Measurements from ENCODE around the gene SLC22A17.
"Not testable (repeated sequence)": the region's sequence is repeated elsewhere in the genome, so short reads cannot be mapped to it uniquely, and the experiment has no call there.

The SLC22A17 gene

DNA sequence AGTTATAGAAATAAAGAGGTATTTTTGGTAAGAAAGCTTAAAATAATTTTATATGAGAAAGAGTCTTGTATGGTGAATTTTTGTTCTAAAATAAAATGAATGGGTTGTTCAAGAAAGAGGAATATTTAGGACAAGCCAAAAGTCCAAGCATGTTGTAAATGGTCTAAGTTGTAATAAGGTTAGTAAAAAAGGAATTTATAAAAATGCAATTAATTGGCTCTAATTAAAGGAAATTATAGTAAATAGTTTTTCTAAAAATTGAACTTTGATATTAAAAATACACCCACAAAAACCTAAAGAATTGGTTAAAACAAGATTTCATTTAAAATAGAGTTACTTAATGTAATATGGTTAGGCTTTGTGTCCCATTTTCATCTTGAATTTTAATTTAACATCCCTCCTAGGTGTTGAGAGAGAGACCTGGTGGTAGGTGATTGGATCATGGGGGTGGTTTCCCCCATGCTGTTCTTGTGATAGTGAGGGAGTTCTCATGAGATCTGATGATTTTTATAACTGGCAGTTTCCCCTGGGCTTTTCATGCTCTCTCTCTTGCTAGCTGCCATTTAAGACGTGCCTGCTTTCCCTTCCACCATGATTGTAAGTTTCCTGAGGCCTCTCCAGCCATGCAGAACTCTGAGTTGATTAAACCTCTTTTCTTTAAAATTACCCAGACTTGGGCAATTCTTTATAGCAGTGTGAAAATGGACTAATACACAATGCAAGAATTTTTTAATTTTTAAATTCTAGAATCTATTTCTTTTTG is 13.0 kb downstream of the SLC22A17 start:
- no peak for DNase-seq (ENCODE audit: low read depth)

GRCh38 chr14:23335623-23336022 is 17.1 kb downstream of the SLC22A17 start:
- no peak for DNase-seq (ENCODE audit: low read depth)

DNA sequence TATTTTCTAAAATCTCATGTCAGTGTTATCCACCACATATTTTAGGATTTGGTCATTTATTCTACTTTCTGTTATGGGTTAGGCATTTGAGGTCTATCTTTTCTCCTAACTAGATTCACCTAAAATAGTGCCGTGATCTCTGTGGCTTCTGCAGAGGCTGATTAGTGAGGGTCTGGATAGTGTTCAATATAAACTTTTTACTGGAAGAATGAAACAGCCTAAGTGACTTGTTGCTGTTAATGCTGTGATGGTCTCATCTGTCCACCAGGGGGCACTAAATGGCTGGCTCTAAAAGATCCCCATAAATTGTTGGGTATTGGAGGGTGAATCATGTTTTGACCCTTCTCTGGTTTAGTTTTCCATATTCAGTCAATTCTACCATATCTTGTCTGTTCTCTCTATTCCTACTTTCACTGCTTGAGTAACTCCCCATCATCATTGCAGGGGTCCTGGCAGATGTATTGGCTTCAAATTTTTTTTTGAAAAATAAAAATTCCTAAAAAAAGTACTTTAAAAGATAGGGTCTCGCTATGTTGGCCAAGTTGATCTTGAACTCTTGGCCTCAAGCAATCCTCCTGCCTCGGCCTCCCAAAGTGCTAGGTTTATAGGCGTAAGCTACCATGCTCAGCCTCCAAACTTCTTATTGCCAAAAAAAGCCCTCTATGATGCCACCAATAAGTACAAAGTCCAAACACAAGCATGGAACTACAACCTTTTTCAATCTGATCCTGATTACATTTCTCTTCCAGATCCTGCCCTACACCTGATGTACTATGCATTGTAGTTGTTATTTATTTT is 24.5 kb downstream of the SLC22A17 start:
- peak; percentile 78 for DNase-seq (ENCODE audit: low read depth)

DNA sequence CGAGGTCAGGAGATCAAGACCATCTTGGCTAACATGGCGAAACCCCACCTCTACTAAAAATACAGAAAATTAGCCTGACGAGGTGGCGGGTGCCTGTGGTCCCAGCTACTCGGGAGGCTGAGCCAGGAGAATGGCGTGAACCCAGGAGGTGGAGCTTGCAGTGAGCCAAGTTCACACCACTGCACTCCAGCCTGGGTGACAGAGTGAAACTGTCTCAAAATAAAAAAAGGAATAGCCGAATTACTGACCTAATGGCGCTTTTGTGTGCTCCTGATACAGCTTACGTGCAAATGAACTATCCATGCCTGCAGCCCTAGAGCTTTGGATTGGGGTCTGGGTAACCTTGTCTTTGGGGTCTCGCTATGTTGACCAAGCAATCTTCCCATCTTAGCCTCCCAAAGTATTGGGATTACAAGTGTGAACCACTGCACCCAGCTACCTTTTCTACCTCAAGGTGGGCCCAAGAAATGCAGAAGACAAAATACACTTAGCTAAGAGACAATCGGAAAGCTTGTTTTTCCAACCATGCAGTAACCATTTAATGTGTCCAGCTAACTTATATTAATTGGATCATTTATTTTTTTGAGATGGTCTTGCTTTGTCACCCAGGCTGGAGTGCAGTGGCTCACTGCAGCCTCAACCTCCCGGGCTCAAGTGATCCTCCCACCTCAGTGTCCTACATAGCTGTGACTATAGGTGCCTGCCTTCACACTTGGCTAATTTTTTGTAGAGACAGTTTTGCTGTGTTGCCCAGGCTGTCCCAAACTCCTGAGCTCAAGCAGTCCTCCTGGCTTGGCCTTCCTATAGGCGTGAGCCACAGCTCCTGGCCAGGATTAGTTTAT is 26.0 kb downstream of the SLC22A17 start:
- no peak for DNase-seq (ENCODE audit: low read depth)

- DNase-seq (ENCODE audit: low read depth): not testable (repeated sequence)
These were observed 26.9 kb downstream of the SLC22A17 start for GRCh38 chr14:23325746-23326145.

GRCh38 chr14:23324993-23325392 is 27.7 kb downstream of the SLC22A17 start:
- DNase-seq (ENCODE audit: low read depth): no peak

DNA sequence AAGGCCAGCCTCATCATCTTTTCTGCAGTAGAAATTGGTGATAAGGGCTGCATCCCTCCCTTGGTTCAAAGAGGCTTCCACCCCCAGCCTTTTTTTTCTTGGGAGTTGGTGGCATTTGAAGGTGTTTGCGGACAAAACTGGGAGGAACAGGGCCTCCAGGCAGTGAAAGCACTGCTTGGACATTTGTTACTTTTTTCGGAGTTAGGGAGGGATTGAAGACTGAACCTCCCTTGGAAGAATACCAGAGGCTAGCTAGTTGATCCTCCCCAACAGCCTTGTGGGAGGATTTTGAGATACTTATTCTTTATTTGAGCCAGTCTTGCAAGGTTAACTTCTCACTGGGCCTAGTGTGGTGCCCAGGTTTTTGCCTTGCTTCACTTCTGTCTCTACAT is 28.2 kb downstream of the SLC22A17 start:
- DNase-seq (ENCODE audit: low read depth): no peak

- no peak for DNase-seq (ENCODE audit: low read depth)
These were observed 28.7 kb downstream of the SLC22A17 start for GRCh38 chr14:23323838-23324454.

GRCh38 chr14:23322568-23323517 is 29.8 kb downstream of the SLC22A17 start:
- no peak for DNase-seq (ENCODE audit: low read depth)

DNA sequence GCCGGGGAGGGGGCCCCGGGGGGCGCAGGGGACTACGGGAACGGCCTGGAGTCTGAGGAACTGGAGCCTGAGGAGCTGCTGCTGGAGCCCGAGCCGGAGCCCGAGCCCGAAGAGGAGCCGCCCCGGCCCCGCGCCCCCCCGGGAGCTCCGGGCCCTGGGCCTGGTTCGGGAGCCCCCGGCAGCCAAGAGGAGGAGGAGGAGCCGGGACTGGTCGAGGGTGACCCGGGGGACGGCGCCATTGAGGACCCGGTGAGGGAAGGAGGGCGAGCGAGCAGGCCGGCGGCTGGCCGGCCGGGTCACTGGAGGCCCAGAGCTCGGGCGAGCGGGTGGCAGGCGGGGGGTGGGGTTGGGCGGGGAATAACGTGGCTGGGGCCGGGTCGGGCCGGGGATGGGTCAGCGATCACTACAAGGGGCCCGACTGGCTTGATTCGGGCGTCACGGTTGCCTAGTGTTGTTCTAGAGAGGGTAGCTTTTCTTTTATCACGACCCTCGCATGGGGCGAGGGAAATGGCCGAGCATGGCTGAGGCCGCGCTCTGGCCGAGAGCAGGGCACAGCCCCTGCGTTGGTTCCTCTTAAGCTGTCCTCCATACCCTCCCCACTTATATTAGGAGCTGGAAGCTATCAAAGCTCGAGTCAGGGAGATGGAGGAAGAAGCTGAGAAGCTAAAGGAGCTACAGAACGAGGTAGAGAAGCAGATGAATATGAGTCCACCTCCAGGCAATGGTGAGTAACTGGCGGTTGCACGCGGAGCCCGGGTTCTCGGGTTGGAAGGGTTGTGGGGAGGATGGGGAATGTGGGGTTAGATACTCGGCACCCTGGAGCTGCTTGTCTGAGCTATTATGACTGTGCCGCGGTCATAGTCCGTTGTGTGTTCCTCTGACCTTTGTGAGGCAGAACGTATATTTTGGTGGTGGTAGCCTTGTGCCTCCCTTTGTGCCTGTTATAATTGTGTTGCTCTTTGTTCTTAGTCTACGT is 30.8 kb downstream of the SLC22A17 start:
- peak; percentile 74 for DNase-seq (ENCODE audit: low read depth)

DNA sequence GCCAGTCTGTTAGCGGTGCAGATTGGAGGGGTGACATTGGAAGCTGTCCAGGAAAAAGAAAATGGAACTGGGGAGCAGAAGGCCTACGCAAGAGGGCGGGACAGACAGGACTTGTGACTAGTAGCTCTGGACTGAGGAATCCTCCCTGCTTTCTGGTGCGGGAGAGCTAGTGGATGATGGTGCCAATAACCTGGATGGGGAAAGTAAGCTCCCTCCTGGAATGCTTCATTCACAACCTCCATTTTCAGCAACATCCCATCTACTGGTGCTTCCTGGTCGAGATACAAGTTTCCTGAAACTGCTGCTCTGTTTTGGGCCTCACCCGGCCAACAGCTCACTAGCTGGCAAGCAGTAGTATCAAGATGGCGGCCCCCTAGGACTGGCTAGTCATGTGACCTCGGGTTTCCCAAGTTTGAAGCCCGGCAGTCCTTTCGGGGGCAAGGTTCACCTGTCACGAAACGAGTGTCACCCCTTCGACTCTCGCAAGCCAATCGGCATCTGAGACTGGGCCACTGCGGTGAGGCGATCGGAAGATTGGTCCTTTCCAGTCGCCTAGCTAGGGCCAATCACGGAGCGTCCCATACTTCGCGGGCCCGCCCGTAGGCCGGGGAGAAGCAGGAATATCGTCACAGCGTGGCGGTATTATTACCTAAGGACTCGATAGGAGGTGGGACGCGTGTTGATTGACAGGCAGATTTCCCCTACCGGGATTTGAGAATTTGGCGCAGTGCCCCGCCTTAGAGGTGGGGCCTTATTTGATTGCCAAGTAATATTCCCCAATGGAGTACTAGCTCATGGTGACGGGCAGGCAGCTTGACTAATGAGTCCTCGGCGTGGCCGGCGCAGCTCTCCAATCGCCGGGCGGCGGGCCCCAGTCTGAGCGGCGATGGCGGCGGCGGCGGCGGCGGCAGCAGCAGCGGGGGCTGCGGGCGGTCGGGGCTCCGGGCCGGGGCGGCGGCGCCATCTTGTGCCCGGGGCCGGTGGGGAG is 31.8 kb downstream of the SLC22A17 start, which contains the start of gene PABPN1:
TSS of gene PABPN1 (plus strand) at position 874 of the 988 bp plus-strand sequence. CDS start at position 887, 13 bp downstream.
- peak; percentile 100 for DNase-seq (ENCODE audit: low read depth)

DNA sequence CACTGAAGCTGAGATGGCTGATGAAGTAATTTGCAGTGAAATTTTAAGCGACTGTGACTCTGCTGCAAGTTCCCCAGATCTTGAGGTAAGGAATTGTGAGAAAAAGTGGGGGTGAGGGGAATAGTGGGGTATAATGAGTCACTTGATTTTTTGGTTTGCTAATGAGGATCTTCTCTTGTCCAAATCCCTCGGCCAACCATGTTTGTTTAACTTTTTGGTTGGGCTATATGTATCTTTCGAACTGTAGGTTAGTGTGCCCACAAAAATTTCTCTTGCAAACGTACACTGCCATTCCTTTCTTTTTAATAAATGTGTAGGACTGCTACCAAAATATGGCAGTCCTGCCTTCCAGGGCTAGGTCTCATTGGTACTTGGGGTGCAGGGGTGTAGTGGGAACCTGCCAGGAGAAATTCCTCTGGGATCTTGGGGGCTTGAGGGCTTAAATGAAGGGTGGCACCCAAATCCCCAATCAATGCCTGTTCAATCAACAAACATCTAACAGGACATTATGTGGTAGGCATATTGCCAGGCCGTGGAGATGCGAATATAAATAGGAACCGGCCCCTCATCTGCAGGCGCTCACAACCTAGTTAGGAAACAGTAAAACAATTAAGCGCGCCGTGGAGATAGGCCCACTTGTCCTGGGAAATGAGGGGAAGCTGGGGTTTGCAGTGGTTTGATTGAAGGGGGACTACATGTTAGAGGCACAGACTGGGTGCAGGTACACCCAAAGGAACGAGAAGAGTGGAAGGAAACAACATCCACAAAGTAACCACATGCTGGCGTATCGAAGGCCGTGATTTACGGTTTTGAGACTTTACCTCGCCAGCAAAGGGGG is 32.7 kb downstream of the SLC22A17 start:
- DNase-seq (ENCODE audit: low read depth): no peak

DNA sequence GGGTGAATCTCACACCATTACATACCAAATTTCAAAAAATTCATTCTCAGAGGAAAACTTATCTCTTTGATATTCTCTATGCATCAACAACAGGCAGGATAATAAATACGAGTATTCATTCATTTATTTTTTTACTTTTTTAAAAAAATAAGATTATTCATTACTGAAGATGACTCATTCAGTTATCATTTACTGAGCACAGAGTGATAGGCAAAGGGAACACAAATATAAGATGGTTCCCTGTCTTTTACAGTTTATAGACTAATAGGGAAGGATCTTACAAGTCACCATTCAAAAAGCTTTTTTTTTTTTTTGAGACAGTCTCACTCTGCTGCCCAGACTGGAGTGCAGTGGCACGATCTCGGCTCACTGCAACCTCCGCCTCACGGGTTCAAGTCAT is 36.4 kb downstream of the SLC22A17 start:
- no peak for DNase-seq (ENCODE audit: low read depth)

DNA sequence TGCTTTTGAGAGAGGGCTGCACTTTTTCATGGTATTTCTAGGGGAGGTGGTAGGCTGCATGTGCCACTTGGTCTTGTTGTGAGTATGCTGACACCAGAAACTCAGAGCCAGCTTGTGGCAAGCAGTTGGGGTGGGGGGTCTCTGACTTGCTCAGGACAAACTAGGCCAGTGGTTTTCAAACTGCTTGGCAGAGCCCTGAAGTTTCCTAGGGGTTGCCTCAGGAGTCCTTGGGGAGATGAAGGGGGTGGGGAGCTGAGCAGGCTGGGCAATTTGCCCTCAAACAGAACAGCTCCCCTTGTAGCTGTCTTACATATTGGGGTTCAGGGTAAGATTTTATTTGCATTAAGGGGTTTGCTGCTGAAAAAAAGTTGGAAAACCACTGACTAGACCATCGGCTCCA is 42.1 kb downstream of the SLC22A17 start:
- no peak for DNase-seq (ENCODE audit: low read depth)

DNA sequence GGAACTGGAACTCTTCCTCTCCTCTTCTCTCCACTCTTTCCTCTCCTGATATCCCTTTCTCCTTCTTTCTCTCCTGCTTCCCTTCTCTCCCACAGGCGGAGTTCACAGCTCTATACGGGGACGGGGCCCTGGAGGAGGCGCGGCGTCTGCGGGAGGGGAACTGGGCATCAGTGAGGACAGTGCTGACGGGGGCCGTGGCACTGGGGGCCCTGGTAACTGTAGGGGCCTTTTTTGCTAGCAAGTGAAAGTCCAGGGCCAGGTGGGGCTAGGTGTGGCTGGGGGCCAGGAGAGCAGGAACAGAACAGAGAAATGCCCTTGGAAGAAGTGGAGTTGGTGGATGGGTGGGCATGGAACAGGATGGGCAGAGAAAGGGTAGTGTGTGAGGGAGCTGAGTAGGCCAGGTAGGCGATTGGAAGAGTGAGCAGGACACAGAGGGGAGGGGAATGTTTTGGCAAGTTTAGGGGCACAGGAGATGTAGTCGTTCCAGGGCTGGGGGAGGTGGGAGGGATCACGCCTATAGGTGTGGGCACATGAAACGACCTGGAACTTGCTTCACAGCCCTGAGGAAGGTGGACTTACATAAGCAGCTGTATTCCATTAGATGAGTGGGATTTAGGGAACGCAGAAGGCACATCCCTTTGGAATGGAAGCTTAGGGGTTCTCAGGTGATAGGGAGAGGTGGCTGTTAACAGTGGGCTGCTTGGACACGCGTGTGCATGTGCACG is 43.8 kb downstream of the SLC22A17 start:
- DNase-seq (ENCODE audit: low read depth): no peak

Data from iris pigment epithelial cell (primary cell).